HG03108 (cell line): ENCODE data around the gene BTF3.
A peak's percentile ranks its signal among the peaks of the same experiment; 100 is the strongest.
"Not testable (repeated sequence)": the region's sequence is repeated elsewhere in the genome, so short reads cannot be mapped to it uniquely, and the experiment has no call there.

Experiments
- ATAC-seq: cut with Tn5 transposase; IDR thresholded peaks from one replicate; pipeline ENCODE4 v1.9.1; 2021; ENCODE audit warnings: moderate library complexity; ENCODE audit not compliant: unreplicated experiment

Gene BTF3

DNA sequence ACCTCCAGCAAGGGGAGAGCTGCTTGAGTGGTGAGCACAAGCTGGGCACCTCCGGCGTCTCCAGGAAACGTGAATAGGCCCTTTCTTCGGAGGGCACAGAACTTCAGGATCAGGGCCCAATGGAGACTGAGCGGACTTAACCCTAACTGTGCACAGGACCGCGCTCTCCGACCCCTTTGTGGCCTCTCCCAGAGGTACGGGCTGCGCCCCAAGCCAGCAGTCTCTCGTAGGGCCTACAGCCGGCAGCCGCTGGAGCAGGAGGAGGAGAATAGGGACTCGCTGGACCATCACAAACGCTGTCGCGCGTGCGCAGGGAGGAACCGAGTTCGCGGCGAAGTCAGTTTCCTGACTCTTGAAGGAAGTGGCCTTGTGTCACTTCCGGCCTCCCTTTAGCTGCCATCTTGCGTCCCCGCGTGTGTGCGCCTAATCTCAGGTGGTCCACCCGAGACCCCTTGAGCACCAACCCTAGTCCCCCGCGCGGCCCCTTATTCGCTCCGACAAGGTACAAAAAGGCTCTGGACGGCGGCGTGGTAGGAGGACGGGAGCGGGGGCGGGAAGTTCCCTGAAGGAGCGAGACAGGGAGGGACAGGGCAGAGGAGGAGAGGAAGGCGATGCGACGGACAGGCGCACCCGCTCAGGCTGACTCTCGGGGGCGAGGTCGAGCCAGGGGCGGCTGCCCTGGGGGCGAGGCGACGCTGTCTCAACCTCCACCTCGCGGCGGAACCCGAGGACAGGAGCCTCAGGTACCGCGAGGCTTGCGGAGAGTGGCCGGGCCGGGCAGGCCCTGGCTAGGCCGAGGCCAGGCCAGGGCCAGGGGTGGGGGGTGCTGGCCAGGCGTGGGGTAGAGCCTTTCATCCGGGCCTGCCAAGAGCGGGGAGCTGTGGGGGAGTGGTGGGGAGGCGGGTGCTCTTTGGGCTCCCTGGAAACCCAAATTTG is at the start of gene BTF3:
Gene BTF3 (plus strand): TSS at position 386 of the 936 bp plus-strand sequence. CDS start 226 bp downstream, at position 612.
- peak; percentile 96 for ATAC-seq

DNA sequence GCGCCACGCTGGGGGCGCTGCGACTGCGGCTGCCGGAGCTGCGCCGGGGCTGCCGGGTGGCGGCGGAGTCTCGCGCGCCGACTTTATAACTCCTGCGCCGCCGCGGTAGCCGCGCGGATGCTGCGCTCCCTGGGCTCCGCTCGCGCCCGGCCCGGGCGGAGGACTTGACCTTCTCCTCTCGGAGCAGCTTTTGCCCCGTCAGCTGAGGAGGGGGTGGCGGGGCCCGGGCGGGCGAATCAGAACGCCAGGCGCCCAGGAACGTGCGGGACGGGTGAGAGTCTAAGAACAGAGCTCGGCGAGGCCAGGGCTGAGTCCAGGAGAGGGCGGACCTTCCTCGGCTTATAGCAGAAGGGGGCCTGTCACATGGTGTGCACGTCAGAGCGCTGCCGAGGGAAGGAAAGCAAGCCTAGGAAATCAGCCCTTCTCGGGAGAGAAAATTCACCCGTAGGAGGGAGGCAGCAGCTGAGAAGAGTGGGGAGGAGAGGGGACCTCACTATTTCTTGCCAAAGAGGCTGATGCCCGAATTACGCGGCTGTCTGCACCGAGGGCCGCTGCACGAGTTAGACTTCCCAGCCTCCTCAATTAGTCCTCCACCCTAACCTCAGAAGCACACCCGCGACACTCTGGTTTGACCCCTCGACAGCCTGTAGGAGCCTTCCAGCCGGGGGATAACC is 49.6 kb upstream of the BTF3 start, which contains the start of gene FOXD1:
Gene FOXD1 (minus strand): TSS at position 315 of the 674 bp plus-strand sequence. CDS start 415 bp downstream, outside the sequence.
- peak; percentile 52 for ATAC-seq

DNA sequence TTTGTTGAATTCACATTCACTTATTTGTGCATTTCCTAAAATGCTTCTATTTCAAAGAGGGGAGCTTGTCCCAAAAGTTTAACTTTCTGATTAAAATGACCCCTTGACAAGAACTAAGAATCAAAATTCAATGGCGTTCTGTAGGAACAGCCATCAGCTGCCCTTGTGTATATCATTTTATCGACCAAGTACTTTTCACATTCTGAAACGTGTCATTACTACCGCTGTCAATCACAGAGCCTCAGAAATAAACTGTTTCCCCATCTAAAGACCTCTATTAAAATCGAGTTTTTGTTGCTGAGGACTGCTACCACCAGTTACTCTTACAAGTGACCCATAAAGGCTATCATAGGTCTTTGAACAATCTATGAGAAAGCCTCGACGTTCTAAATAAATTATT is 48.1 kb upstream of the BTF3 start:
- no peak for ATAC-seq

DNA sequence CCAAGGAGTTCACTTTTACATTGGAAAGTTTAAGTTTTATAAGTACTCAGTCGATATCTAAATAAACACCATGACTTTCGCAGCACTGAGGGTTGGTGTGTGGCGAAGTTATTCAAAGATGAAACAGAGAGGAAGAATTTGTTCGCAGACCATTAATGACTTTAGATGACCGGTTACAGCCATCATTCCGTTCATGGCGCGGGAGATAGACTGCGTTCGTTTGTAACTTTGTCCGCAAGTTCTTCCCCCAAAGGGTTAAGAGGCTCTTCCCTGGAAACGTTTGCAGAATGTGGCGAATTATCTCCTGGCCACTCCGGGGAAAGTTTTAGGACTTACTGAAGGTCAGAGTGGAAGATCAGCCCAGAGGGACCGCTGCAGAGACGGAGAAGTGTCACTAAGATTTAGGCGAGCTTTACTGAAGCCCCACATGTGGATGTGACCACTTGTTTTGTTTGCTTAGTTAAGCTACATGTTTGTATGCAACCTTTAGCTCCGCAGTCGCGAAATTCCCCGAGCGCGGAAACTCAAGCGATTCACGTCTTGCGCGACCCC is 47.5 kb upstream of the BTF3 start:
- no peak for ATAC-seq

DNA sequence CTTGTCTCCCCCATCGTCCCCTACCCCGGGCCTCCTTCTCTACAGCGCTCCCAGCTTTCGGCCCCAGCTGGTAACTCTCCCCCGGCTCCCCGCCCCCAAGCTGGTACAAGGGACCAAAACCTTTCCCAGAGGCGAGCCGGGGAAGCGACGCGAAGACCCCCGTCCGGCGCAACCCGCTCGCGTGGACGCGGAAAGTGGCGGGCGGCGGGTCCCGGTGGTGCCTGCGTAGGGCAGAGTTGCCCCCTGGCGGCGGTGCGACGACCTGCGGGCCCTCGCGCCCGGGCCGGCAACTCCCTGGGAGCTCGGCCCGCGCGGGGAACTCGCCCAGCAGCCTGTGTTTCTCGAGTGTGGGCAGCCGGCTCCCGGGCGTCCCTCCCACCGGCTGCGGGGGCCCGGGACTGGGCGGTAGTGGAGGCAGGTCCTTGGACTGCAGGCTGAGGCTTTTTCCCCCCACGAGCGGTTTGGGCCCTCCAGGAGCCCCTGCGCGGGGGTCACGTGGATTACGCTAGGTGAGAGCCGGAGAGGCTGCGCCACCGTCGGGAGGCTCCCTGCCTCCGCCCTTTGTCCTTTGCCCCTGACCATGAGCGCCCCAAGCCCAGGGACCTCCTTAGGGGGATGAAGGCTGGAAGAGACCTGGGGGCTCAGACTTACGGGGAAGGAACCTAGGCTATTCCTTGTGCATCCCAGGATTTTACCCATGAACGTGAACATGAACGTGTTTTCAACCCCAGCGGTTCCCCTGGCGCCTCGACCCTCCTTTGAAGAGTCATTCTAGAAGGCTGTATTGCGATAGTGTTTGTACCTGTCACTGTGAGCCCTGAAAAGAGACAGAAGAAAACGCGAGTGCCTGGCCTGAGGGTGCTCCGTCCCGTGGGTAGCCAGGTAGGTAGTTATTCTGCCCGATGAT is 46.8 kb upstream of the BTF3 start:
- no peak for ATAC-seq

DNA sequence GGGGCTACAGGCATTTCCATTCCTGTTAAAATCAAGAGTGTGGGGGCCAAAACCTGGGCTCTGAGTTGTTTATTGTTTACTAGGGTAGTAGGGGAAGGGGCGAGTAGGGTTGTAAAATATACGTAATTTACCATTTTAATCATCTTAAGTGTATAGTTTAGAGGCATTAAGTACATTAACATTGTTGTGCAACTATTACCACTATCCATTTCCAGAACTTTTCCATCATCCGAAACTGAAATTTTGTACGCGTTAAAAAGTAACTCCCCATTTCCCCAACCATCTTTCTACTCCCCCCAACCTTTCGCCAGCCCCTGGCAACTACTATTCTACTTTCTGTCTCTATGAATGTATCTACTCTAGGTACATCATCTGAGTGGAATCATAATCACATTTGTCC is 46.0 kb upstream of the BTF3 start:
- no peak for ATAC-seq

DNA sequence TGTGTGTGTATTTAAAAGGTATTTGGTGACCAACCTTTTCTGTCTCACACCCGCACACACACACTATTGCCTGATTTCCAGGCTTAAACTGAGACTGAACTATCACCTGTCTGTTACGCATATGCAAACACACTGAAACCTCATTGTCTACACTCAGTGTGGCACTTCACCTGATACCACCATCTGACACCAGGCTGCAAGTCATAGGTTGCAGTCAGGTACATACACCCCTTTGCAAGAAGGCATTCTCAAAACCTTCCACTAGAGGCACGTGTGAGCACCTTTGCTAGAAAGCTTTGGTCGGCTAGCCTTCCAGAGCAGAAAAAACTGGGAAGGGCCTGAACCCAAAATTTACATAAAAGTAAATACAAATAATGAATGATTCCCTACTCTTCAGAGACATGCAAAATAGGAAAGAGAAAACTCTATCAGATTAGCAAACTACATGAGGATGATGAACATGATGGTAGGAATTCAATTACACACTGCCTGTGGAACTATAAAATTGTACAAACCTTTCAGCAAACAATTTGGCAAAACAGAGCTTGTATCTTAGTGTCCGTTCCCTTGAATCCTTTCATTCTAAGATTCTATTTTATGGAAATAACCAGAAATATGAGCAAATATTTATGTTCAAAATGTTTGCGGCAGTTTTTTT is 43.7 kb upstream of the BTF3 start:
- no peak for ATAC-seq

DNA sequence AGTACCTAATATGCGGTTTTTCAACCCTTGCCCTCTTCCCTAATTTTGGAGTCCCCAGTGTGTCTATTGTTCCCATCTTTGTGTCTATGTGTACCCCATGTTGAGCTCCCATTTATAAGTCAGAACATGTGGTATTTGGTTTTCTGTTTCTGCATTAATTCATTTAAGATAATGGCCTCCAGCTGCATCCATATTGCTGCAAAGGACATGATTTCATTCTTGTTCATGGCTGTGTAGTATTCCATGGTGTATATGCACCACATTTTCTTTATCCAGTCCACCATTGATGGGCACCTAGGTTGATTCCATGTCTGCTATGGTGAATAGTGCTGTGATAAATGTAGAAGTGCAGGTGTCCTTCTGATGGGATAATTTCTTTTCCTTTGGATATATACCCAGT is 41.8 kb upstream of the BTF3 start:
- ATAC-seq: not testable (repeated sequence)

DNA sequence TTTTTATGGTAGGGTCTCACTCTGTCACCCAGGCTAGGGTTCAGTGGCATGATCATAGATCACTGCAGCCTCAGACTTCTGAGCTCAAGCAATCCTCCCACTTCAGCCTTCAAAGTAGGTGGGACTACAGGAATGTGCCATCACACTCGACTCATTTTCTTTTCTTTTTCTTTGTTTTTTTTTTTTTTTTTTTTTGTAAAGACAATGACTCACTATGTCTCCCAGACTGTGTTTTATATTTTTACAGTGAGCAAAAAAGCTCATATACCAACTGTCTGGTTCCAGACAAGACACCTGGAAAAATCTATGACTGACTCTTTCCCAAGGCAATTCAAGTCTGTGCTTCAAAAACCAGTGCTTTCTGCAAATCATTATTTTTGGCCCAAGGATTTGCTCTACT is 38.9 kb upstream of the BTF3 start:
- ATAC-seq: no peak

DNA sequence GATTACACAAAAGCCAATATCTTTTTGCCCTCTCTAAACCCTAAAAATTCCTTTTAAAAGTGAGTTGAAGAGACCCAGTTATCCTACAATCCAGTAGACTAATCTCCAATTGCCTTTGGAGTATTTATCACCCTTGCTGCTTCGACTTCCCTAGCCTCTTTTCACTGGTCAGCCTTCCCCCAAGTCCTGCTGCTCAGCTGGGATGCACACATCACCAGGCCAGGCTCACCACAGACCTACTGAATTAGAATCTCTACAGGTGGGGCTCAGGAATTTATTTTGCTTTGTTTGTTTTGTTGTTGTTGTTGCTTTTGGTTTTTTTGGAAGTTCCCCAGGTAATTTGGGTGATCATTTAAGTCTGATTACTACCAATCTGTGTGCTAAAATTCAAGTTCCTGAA is 38.1 kb upstream of the BTF3 start:
- ATAC-seq: no peak

DNA sequence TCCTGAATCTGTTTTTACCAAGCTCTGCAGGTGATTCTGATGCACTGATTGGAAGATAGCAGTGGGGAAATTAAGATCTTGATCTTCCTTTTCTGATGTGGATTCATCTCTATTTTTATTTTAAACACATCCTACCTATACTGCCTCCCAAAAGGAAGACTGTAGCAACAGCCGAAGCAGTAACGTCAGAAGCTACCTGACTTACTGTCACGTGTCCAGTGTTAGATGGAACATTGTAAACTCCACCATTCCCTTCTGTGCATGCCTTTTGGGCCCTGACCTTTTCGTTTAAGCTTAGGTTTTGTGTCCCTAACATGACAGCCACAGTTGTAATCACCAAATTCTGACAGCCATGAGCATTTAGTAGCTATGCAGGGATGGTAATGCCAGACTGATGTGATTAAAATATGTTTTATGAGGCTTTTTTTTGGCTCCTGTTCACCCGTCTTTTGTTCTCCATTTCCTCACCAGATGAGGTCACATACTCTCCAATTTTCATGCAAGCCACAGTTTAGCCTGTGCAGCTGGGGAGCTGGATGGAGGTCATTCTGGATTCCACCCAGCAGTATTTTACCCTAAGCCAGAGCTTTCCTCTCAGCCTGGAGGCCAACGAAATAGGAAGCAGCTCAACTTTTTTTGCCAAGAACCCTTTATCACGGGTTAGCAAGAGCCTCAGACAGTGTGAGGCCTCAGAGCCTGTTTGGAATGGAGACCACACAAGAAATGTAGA is 34.1 kb upstream of the BTF3 start:
- ATAC-seq: no peak

DNA sequence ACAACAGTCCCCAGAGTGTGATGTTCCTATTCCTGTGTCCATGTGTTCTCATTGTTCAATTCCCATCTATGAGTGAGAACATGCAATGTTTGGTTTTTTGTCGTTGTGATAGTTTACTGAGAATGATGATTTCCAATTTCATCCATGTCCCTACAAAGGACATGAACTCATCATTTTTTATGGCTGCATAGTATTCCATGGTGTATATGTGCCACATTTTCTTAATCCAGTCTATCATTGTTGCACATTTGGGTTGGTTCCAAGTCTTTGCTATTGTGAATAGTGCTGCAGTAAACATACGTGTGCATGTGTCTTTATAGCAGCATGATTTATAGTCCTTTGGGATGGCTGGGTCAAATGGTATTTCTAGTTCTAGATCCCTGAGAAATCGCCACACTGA is 29.6 kb upstream of the BTF3 start:
- ATAC-seq: not testable (repeated sequence)

DNA sequence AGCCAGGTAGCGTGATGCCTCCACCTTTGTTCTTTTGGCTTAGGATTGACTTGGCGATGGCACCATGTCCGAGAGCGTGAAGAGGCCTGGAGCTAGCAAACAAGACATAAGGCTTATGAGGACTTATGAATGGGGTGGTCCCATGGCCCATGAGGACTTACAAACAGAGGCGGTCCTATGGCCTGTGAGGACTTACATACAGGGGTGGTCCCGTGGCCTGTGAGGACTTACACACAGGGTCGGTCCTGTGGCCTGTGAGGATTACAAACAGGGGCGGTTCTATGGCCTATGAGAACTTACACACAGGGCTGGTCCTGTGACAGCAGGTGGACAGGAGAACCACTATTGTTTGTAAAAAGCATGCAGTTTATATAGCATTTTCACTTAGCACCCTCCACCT is 28.4 kb upstream of the BTF3 start:
- no peak for ATAC-seq

DNA sequence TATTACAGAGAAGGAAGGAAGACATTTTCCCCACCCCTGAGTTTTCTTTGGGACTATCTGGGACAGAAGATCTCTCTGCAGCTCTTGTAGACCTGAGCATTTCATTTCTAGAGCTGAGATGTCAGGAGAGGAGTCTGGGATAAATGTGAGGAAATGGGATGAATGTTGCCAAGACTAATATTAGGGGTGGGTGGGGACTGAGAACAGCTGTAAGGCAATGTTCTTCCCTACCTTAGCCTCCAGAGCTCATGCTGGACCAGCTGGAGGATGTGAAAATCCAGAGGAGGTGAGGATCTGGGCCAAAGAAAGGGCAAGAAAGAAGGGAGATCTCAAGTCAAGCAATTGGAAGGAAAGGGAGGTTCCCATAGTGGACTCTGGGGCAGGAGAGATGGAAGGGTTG is 26.6 kb upstream of the BTF3 start:
- ATAC-seq: no peak

DNA sequence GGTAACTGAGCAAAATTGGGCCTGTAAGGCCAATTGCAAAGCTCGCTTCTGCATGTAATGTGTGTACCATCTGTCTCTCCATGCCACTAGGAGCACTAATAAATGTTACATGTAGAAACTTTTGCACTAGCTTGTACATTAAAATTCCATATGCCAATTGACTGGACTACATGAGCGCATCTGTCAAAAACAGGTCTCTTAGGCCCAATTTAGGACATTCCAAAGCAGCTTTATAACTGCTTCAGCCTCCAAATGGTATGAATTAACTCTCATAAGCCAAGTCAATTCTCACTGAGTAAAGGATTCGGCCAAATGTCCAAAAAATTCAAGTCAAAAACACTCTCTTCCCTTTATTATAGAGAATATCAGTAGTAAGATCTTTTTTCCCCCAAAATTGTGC is 26.1 kb upstream of the BTF3 start:
- ATAC-seq: no peak

DNA sequence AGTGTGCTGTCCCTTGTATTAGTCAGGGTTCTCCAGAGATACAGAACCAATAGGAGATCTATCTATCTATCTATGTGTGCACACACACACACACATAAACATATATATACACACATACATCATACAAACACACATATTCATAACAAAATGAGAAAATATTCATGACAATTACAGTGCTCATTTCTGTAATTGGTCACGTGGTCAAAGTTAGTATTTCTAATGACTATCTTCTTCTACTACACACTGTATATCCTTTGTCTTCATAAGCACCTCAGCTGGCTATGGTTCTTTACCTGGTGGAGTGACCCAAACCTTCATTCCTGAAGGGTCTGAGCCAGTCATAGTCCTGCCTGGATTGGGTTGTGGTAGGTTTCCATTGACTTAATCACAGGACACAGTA is 17.7 kb upstream of the BTF3 start:
- no peak for ATAC-seq

DNA sequence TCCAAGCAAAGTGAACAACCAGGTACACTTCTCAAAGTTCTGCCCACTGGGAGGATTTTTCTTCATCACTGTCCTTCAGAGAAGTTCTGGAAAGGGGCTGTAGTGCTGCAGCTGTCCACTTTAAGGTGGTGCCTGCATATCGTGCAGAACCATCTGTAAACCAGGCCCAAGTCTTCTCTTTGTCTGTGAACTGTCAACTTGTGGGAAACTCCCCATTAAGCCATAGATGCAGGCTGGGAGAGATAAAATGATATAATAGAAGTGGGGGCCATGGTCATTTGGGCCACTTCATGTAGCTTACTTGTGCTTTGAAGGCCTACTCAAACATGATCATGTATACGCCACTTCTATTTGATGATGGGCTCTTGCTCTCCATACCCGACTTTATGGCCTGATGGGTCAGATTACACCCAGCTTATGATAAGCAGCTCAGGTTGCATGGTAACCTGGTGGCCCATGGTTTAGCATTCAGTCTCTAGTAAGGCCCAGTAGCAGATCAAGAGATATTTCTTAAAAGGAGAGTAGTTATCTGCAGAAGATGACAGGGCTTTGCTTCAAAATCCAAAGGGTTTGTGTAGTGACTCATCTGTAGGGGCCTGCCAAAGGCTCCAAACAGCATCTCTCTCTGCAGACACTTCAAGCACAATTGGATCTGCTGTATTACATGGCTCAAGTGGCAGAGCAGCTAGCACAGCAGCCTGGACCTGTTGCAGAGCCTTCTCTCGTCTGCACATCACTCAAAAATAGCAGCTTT is 15.7 kb upstream of the BTF3 start:
- ATAC-seq: no peak

DNA sequence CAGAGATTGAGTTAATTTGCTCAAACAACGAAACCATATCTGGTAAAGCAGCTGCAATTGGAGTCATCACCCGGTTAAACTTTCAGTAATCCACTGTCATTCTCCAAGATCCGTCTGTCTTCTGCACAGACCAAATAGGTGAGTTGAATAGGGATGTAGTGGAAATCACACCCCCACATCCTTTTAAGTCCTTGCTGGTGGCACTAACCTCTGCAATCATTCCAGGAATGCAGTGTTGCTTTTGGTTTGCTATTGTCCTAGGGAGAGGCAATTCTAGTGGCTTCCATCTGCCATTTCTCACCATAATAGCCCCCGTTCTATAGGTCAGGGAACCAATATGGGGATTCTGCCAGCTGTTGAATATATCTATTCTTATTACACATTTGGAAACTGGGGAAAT is 14.6 kb upstream of the BTF3 start:
- no peak for ATAC-seq

DNA sequence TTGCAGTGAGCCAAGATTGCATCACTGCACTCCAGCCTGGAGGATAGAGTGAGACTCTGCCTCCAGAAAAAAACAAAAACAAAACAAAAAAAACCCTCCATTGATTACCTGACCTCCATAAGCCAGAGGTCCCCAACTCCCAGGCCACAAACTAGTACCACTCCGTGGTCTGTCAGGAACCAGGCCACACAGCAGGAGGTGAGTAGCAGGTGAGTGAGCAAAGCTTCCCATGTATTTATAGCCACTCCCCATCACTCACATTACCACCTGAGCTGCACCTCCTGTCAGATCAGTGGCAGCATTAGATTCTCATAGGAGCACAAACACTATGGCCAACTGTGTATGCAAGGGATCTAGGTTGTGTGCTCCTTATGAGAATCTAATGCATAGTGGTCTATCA is 13.7 kb upstream of the BTF3 start:
- ATAC-seq: no peak
